Measurements from ENCODE around the gene LENG1.
"Not testable (repeated sequence)": the region's sequence is repeated elsewhere in the genome, so short reads cannot be mapped to it uniquely, and the experiment has no call there.

The LENG1 gene

GRCh38 chr19:54173951-54174834, 14.7 kb upstream of the LENG1 start:
- no peak for DNase-seq (ENCODE audit: low read depth, low spot score)
- peaks cover 3% of the 10 kb centered on the region; the same call in 1 of the 2 replicates for H3K36me3 ChIP-seq (ENCODE audit: insufficient read depth, low read length)
- H3K9ac ChIP-seq (ENCODE audit: insufficient read length): no peak overlapping the region
- no peak overlapping the region for H3K27ac ChIP-seq
- H3K9me3 ChIP-seq (ENCODE audit: low read depth, low read length): no peaks in the 10 kb centered on the region
- no peak overlapping the region for H3K4me3 ChIP-seq
- TF ChIP-seq POLR2AphosphoS5 (IDR thresholded peaks at IDR 0.05; ENCODE audit: borderline replicate concordance, low read depth, low read length) (no peak), FOXP2 (optimal IDR thresholded peaks at IDR 0.05; ENCODE audit: control extremely low read depth, extremely low read length, insufficient read depth) (no peak), EZH2 (IDR thresholded peaks at IDR 0.05) (no peak)

DNA sequence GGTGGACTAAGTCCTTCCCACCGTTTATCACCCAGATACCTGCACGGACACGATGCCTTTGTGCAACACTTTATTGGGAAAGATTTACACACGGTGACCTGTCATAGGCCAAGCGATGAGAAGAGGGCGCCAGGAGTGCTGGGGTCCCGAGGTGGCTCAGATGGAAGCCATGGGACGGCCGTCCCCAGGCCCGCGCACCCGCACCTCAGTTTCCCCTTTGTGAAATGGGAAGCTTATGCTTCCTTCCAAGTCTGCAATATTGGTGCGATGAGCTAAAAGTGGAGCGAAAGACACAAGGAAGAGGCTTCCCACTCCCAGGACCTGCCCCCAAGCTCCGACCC, 13.8 kb upstream of the LENG1 start:
- TF ChIP-seq POLR2AphosphoS5 (IDR thresholded peaks at IDR 0.05; ENCODE audit: borderline replicate concordance, low read depth, low read length) (no peak), EZH2 (IDR thresholded peaks at IDR 0.05) (no peak), FOXP2 (optimal IDR thresholded peaks at IDR 0.05; ENCODE audit: control extremely low read depth, extremely low read length, insufficient read depth) (no peak)
- Histone ChIP-seq H3K9ac (ENCODE audit: insufficient read length) (no peak overlapping the region), H3K36me3 (ENCODE audit: insufficient read depth, low read length) (peaks cover under 1% of the 10 kb centered on the region; the same call in 1 of the 2 replicates), H3K4me3 (no peak overlapping the region), H3K27ac (no peak overlapping the region), H3K9me3 (ENCODE audit: low read depth, low read length) (no peaks in the 10 kb centered on the region)
- DNase-seq (ENCODE audit: low read depth, low spot score): no peak

GRCh38 chr19:54172471-54173358, 13.2 kb upstream of the LENG1 start, which contains the start of gene TMC4:
TSS of gene TMC4 (minus strand) at chr19:54173160. CDS start at chr19:54173117, 43 bp downstream.
- H3K9ac ChIP-seq (ENCODE audit: insufficient read length): no peak within 1 kb of the TSS
- no peak for TF ChIP-seq EZH2 (IDR thresholded peaks at IDR 0.05)
- TF ChIP-seq POLR2AphosphoS5 (IDR thresholded peaks at IDR 0.05; ENCODE audit: borderline replicate concordance, low read depth, low read length): no peak; the same call in 1 of the 2 replicates
- no peak for TF ChIP-seq FOXP2 (optimal IDR thresholded peaks at IDR 0.05; ENCODE audit: control extremely low read depth, extremely low read length, insufficient read depth)
- H3K27ac ChIP-seq: no peak within 1 kb of the TSS
- H3K36me3 ChIP-seq (ENCODE audit: insufficient read depth, low read length): no peaks in the 10 kb centered on the region
- H3K9me3 ChIP-seq (ENCODE audit: low read depth, low read length): no peaks in the 10 kb centered on the region
- H3K4me3 ChIP-seq: peak within 1 kb of the TSS; percentile 39
- no peak for DNase-seq (ENCODE audit: low read depth, low spot score)

DNA sequence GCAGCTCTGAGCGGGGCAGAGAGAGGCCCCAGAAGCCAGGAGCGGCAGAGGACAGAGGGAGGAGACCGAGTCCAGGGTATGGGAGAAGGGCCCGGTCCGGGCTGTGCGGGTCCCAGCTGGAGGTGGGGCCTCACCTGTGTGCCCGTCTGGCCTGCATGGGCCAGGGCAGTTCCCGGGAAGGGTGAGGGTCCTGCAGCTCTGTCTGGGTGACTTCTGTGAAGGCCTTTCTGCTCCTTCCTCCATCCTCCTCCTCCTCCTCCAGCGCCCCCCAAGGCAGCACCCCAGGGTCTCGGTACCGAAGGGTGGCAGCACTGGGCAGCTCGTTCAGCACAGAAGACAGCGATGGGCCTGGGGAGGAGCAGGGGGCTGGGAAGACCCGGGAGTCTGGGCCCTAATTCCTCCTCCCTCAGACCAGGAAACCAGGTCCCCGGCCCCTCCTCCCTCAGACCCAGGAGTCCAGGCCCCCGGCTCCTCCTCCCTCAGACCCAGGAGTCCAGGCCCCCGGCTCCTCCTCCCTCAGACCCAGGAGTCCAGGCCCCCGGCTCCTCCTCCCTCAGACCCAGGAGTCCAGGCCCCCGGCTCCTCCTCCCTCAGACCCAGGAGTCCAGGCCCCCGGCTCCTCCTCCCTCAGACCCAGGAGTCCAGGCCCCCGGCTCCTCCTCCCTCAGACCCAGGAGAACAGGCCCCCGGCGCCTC, 12.4 kb upstream of the LENG1 start:
- H3K36me3 ChIP-seq (ENCODE audit: insufficient read depth, low read length); DNase-seq (ENCODE audit: low read depth, low spot score); H3K9ac ChIP-seq (ENCODE audit: insufficient read length); H3K9me3 ChIP-seq (ENCODE audit: low read depth, low read length); H3K4me3 ChIP-seq; H3K27ac ChIP-seq: not testable (repeated sequence)

DNA sequence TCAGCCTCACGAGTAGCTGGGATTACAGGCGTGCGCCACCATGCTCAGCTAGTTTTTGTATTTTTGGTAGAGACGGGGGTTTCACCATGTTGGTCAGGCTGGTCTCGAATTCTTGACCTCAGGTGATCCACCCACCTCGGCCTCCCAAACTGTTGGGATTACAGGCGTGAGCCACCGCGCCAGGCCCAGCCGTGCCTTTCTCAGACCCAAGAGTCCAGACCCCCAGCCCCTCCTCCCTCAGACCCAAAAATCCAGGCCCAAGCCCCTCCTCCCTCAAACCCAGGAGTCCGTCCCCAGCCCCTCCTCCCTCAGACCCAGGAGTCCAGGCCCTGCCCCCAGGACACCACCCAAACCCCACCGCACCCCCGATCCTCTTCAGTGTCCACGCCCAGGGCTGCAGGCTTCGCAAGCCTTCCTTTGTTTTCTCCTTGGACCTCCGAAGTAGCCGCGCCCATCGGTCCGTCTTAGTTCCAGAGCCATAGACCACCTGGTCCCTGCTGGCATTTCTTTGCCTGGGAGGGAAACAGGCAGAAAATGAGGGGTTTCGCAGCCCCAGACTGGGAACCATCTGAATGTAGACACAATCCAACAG, 9.7 kb upstream of the LENG1 start:
- no peak for DNase-seq (ENCODE audit: low read depth, low spot score)
- Histone ChIP-seq H3K9me3 (ENCODE audit: low read depth, low read length) (no peaks in the 10 kb centered on the region), H3K27ac (no peak overlapping the region), H3K36me3 (ENCODE audit: insufficient read depth, low read length) (no peaks in the 10 kb centered on the region), H3K9ac (ENCODE audit: insufficient read length) (no peak overlapping the region), H3K4me3 (no peak overlapping the region)
- TF ChIP-seq EZH2 (IDR thresholded peaks at IDR 0.05) (no peak), FOXP2 (optimal IDR thresholded peaks at IDR 0.05; ENCODE audit: control extremely low read depth, extremely low read length, insufficient read depth) (no peak), POLR2AphosphoS5 (IDR thresholded peaks at IDR 0.05; ENCODE audit: borderline replicate concordance, low read depth, low read length) (no peak)

DNA sequence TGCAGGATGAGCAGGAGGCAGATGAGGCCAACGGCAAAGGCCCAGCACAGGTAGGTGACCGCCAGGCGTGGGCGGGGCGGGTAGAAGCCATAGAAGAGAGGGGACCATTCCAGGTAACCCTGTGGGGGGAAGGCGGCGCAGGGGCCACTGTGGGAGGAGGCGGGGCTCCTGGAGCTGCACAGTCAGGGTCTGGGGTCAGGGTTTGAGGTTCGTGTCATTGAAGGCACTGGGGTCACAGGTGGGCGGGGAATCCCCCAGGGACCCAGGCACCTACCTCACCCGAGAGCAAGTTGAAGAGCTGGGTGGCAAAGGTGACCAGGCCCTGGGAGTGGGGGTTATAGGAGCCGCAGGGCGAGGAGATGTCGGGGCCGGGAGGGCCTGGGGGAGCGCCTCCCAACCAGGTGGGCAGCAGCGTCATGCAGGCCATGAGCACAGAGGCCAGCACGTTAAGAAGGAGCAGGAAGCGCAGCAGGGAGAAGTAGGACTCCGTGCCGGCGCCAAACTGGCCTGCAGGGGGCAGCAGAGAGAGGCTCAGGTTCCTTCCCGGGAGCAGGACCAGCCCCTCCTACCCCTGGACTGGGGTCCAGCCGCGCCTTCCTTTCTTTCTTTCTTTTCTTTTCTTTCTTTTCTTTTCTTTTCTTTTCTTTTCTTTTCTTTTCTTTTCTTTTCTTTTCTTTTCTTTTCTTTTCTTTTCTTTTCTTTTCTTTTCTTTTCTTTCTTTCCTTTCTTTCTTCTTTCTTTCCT, 8.8 kb upstream of the LENG1 start:
- no peak overlapping the region for H3K4me3 ChIP-seq
- no peaks in the 10 kb centered on the region for H3K9me3 ChIP-seq (ENCODE audit: low read depth, low read length)
- no peak overlapping the region for H3K27ac ChIP-seq
- TF ChIP-seq POLR2AphosphoS5 (IDR thresholded peaks at IDR 0.05; ENCODE audit: borderline replicate concordance, low read depth, low read length): no peak
- TF ChIP-seq FOXP2 (optimal IDR thresholded peaks at IDR 0.05; ENCODE audit: control extremely low read depth, extremely low read length, insufficient read depth): no peak
- TF ChIP-seq EZH2 (IDR thresholded peaks at IDR 0.05): no peak
- DNase-seq (ENCODE audit: low read depth, low spot score): peak; percentile 26
- no peak overlapping the region for H3K9ac ChIP-seq (ENCODE audit: insufficient read length)
- H3K36me3 ChIP-seq (ENCODE audit: insufficient read depth, low read length): no peaks in the 10 kb centered on the region

DNA sequence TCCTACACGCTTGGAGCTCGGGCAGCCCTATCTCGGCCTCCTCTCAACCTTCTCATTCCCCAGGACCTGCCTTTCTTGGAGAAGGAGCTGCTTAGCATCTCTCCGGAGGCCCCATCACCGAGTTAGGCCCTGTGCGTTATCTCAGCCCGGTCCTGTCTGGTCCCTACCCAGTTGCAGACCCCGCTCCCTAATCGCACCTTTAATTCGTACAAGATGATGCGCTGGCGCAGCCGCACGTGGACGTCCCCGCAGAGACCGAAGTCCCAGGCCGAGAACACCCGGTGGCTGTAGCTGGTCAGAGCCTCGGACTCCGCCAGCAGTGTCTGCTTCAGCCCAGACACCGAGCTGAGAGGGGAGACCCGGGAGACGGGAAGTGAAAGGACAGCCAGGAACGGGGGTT, 5.7 kb upstream of the LENG1 start:
- TF ChIP-seq FOXP2 (optimal IDR thresholded peaks at IDR 0.05; ENCODE audit: control extremely low read depth, extremely low read length, insufficient read depth): no peak
- DNase-seq (ENCODE audit: low read depth, low spot score): no peak
- no peak overlapping the region for H3K9ac ChIP-seq (ENCODE audit: insufficient read length)
- H3K27ac ChIP-seq: no peak overlapping the region
- H3K9me3 ChIP-seq (ENCODE audit: low read depth, low read length): no peaks in the 10 kb centered on the region
- no peak overlapping the region for H3K4me3 ChIP-seq
- no peaks in the 10 kb centered on the region for H3K36me3 ChIP-seq (ENCODE audit: insufficient read depth, low read length)

All from SK-N-MC (cell line).